ENCODE results near the gene ARHGAP28.

- TF ChIP-seq POLR2AphosphoS5 (IDR thresholded peaks at IDR 0.05; ENCODE audit: low read depth, low read length) (no peak), POLR2A (IDR thresholded peaks at IDR 0.05; ENCODE audit: low read depth, low read length) (no peak), TAF1 (IDR thresholded peaks at IDR 0.05; ENCODE audit: borderline replicate concordance, low read depth, low read length) (no peak)
Observed at GRCh38 chr18:6878556-6879297, 149.2 kb downstream of the ARHGAP28 start.

Measured in GM12892 (cell line).